Ishikawa (cell line): ENCODE data around the gene CFAP65.

Experiments
- CEBPB ChIP-seq: IDR thresholded peaks from 2 replicates; pipeline ENCODE4 v1.6.1; 2012
- CREB1 ChIP-seq: IDR thresholded peaks from 2 replicates; pipeline ENCODE4 v1.6.1; 2012; ENCODE audit warnings: low read depth
- EGR1 ChIP-seq: IDR thresholded peaks from 2 replicates; pipeline ENCODE4 v1.6.1; 2012
- EP300 ChIP-seq: IDR thresholded peaks from 2 replicates; pipeline ENCODE4 v1.6.1; 2012; ENCODE audit warnings: borderline replicate concordance
- FOXM1 ChIP-seq: IDR thresholded peaks from 2 replicates; pipeline ENCODE4 v1.6.1; 2012; ENCODE audit warnings: low read depth, borderline replicate concordance
- RAD21 ChIP-seq: IDR thresholded peaks from 2 replicates; pipeline ENCODE4 v1.6.1; 2012; ENCODE audit warnings: low read depth
- TAF1 ChIP-seq: IDR thresholded peaks from 2 replicates; pipeline ENCODE4 v1.6.1; 2012; ENCODE audit warnings: low read depth, mild to moderate bottlenecking
- YY1 ChIP-seq: IDR thresholded peaks from 2 replicates; pipeline ENCODE4 v1.6.1; 2012; ENCODE audit warnings: low read depth
- TF ChIP-seq, protein P1 (sequence below): IDR thresholded peaks from 2 replicates; pipeline ENCODE4 v1.6.1; 2012; ENCODE audit warnings: low read depth, mild to moderate bottlenecking
- TF ChIP-seq, protein P2 (sequence below): IDR thresholded peaks from 2 replicates; pipeline ENCODE4 v1.6.1; 2012

DNA sequence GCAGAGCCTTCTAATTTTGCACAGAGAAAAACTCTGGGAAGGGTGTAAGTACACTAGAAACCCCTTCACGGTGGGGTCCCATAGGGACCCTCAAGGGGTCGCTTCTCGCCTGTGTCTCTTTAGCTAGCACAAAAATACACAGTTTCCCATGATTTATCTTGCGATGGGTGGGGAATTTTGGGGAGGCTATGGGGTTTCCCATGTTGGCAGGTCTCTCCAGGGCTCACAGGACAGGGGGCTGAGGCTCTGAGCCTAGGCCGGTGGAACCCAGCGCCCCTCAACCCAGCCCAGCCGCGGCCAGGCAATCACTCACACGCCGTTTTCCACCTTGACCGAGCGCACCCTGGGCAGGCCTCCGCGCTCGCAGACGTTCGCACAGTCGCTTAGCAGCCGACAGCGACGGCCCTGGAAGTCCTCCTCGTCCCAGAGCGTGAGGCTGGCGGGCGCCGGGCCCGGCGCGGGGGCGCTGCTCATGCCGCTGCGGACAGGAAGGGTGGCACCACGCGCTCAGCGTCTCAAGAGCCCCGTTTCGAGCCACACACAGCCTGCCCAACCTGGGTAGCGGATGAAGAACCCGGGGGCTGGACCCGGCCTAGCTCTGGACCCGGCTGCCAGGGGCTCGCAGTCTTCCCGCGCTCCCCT is 48.5 kb downstream of the CFAP65 start:
- TF ChIP-seq, protein P1, sequence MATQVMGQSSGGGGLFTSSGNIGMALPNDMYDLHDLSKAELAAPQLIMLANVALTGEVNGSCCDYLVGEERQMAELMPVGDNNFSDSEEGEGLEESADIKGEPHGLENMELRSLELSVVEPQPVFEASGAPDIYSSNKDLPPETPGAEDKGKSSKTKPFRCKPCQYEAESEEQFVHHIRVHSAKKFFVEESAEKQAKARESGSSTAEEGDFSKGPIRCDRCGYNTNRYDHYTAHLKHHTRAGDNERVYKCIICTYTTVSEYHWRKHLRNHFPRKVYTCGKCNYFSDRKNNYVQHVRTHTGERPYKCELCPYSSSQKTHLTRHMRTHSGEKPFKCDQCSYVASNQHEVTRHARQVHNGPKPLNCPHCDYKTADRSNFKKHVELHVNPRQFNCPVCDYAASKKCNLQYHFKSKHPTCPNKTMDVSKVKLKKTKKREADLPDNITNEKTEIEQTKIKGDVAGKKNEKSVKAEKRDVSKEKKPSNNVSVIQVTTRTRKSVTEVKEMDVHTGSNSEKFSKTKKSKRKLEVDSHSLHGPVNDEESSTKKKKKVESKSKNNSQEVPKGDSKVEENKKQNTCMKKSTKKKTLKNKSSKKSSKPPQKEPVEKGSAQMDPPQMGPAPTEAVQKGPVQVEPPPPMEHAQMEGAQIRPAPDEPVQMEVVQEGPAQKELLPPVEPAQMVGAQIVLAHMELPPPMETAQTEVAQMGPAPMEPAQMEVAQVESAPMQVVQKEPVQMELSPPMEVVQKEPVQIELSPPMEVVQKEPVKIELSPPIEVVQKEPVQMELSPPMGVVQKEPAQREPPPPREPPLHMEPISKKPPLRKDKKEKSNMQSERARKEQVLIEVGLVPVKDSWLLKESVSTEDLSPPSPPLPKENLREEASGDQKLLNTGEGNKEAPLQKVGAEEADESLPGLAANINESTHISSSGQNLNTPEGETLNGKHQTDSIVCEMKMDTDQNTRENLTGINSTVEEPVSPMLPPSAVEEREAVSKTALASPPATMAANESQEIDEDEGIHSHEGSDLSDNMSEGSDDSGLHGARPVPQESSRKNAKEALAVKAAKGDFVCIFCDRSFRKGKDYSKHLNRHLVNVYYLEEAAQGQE: no peak
- TF ChIP-seq YY1 (no peak), CEBPB (no peak), EP300 (no peak), EGR1 (no peak), RAD21 (no peak), TAF1 (no peak), FOXM1 (no peak), CREB1 (no peak)
- TF ChIP-seq, protein P2, sequence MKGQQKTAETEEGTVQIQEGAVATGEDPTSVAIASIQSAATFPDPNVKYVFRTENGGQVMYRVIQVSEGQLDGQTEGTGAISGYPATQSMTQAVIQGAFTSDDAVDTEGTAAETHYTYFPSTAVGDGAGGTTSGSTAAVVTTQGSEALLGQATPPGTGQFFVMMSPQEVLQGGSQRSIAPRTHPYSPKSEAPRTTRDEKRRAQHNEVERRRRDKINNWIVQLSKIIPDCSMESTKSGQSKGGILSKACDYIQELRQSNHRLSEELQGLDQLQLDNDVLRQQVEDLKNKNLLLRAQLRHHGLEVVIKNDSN: no peak
